Uterus (tissue), 2 donors: ENCODE results near the gene LYZL4.

Experiments
- POLR2A ChIP-seq, 2 donors: fragments of 450-650 bp; IDR thresholded peaks; one replicate each; pipeline ENCODE4 v1.6.1; 2016; ENCODE audit warnings: antibody characterized with exemption in 2 of 2, mild to moderate bottlenecking in 1 of 2, moderate library complexity in 1 of 2
- TF ChIP-seq, protein P1 (sequence below), 4 experiments: fragments of 200-600 bp in 2 of 4; fragments of 450-650 bp in 2 of 4; sonication (generic) in 2 of 4; IDR thresholded peaks; one replicate each; pipeline ENCODE4 v1.5.1; 2016 to 2019; ENCODE audit warnings: antibody characterized with exemption in 4 of 4, mild to moderate bottlenecking in 2 of 4, moderate library complexity in 1 of 4

DNA sequence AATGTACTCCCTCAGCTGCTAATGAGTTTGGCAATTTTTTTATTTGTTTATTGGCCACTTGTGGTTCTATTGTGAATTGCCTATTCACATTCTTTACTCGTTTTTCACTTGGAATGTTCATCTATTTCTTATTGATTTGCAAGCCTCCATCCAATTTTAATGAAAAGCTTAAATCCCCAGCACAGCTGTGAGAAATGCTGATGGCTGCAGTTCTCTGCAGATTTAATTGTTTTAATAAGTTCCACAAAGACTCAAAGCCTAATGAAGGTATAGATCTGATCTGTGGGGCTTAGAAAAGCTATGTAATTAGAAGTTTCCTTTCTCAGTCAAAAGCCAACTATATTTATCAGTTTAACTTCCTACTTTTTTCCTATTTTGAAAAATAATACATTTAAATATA is 41.5 kb downstream of the LYZL4 start:
- no peak for TF ChIP-seq POLR2A (IDR thresholded peaks at IDR 0.05)
- TF ChIP-seq, protein P1, sequence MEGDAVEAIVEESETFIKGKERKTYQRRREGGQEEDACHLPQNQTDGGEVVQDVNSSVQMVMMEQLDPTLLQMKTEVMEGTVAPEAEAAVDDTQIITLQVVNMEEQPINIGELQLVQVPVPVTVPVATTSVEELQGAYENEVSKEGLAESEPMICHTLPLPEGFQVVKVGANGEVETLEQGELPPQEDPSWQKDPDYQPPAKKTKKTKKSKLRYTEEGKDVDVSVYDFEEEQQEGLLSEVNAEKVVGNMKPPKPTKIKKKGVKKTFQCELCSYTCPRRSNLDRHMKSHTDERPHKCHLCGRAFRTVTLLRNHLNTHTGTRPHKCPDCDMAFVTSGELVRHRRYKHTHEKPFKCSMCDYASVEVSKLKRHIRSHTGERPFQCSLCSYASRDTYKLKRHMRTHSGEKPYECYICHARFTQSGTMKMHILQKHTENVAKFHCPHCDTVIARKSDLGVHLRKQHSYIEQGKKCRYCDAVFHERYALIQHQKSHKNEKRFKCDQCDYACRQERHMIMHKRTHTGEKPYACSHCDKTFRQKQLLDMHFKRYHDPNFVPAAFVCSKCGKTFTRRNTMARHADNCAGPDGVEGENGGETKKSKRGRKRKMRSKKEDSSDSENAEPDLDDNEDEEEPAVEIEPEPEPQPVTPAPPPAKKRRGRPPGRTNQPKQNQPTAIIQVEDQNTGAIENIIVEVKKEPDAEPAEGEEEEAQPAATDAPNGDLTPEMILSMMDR (IDR thresholded peaks at IDR 0.05) = no peak
